ENCODE data around the gene AMELX.

Gene AMELX

GRCh38 chrX:11261260-11261659, 32.0 kb upstream of the AMELX start:
- no peak for DNase-seq
- Histone ChIP-seq H3K27me3 (ENCODE audit: insufficient read depth, low read depth, severe bottlenecking) (peaks cover 7% of the 10 kb centered on the region), H3K36me3 (no peaks in the 10 kb centered on the region), H3K27ac (no peak overlapping the region), H3K9me3 (ENCODE audit: severe bottlenecking) (no peaks in the 10 kb centered on the region), H3K4me3 (ENCODE audit: low read depth, low read length) (no peak overlapping the region)
- TF ChIP-seq CTCF (IDR thresholded peaks at IDR 0.05; ENCODE audit: low read depth, low read length), result no peak

GRCh38 chrX:11264925-11265324, 28.3 kb upstream of the AMELX start:
- no peak for DNase-seq
- no peak overlapping the region for H3K4me3 ChIP-seq (ENCODE audit: low read depth, low read length)
- no peak for TF ChIP-seq CTCF (IDR thresholded peaks at IDR 0.05; ENCODE audit: low read depth, low read length)

GRCh38 chrX:11265352-11265751, 27.9 kb upstream of the AMELX start:
- TF ChIP-seq CTCF (IDR thresholded peaks at IDR 0.05; ENCODE audit: low read depth, low read length), result no peak
- H3K27ac ChIP-seq, result no peak overlapping the region
- H3K27me3 ChIP-seq (ENCODE audit: insufficient read depth, low read depth, severe bottlenecking), result no peaks in the 10 kb centered on the region
- no peak overlapping the region for H3K4me3 ChIP-seq (ENCODE audit: low read depth, low read length)
- H3K9me3 ChIP-seq (ENCODE audit: severe bottlenecking), result no peaks in the 10 kb centered on the region
- H3K36me3 ChIP-seq, result no peaks in the 10 kb centered on the region
- no peak for DNase-seq

More at GRCh38 chrX:11264925-11265324, 28.3 kb upstream of the AMELX start:
- H3K36me3 ChIP-seq, result no peaks in the 10 kb centered on the region
- no peak overlapping the region for H3K27ac ChIP-seq
- H3K9me3 ChIP-seq (ENCODE audit: severe bottlenecking), result no peaks in the 10 kb centered on the region
- no peaks in the 10 kb centered on the region for H3K27me3 ChIP-seq (ENCODE audit: insufficient read depth, low read depth, severe bottlenecking)

GRCh38 chrX:11266573-11267003, 26.6 kb upstream of the AMELX start:
- Histone ChIP-seq H3K36me3 (no peaks in the 10 kb centered on the region), H3K27ac (no peak overlapping the region), H3K9me3 (ENCODE audit: severe bottlenecking) (no peaks in the 10 kb centered on the region), H3K4me3 (ENCODE audit: low read depth, low read length) (no peak overlapping the region), H3K27me3 (ENCODE audit: insufficient read depth, low read depth, severe bottlenecking) (no peaks in the 10 kb centered on the region)
- TF ChIP-seq CTCF (IDR thresholded peaks at IDR 0.05; ENCODE audit: low read depth, low read length), result no peak
- no peak for DNase-seq

- no peak for DNase-seq
- Histone ChIP-seq H3K27ac (no peak overlapping the region), H3K36me3 (no peaks in the 10 kb centered on the region), H3K9me3 (ENCODE audit: severe bottlenecking) (no peaks in the 10 kb centered on the region), H3K27me3 (ENCODE audit: insufficient read depth, low read depth, severe bottlenecking) (no peaks in the 10 kb centered on the region), H3K4me3 (ENCODE audit: low read depth, low read length) (no peak overlapping the region)
- no peak for TF ChIP-seq CTCF (IDR thresholded peaks at IDR 0.05; ENCODE audit: low read depth, low read length)
Observed at GRCh38 chrX:11267425-11267824, 25.8 kb upstream of the AMELX start.

- H3K27me3 ChIP-seq (ENCODE audit: insufficient read depth, low read depth, severe bottlenecking), result no peaks in the 10 kb centered on the region
- DNase-seq, result no peak
- no peaks in the 10 kb centered on the region for H3K9me3 ChIP-seq (ENCODE audit: severe bottlenecking)
- H3K36me3 ChIP-seq, result no peaks in the 10 kb centered on the region
- no peak for TF ChIP-seq CTCF (IDR thresholded peaks at IDR 0.05; ENCODE audit: low read depth, low read length)
- no peak overlapping the region for H3K4me3 ChIP-seq (ENCODE audit: low read depth, low read length)
- H3K27ac ChIP-seq, result no peak overlapping the region
Observed at GRCh38 chrX:11269006-11269405, 24.2 kb upstream of the AMELX start.

Data from WERI-Rb-1 (cell line).